Measurements from ENCODE around the gene PSEN1. TPM values are rescaled to one million over a fixed set of nuclear protein-coding genes. Genes with fewer than 3 reads are reported as not detected.

Gene PSEN1
- total RNA-seq, 4 donors from 2014 or later, result 39.6 to 77.6 (median 47.4) TPM

- peaks cover 0 to 98% (median 28%) of the 10 kb centered on the region in 3 donors for H3K36me3 ChIP-seq
- WGBS, 2 donors, result 66 to 83% methylated on average over 3 of the region's 3 CpGs
- no peaks in the 10 kb centered on the region for H3K9me3 ChIP-seq
- no peak for DNase-seq (ENCODE audit: low spot score in 2 of 2)
- no peak overlapping the region for H3K27ac ChIP-seq
- no peaks in the 10 kb centered on the region for H3K4me1 ChIP-seq
- TF ChIP-seq EP300 (IDR thresholded peaks at IDR 0.05) (no peak), POLR2A (IDR thresholded peaks at IDR 0.05) (no peak), CTCF (IDR thresholded peaks at IDR 0.05) (no peak)
- H3K27me3 ChIP-seq, result no peaks in the 10 kb centered on the region
- H3K4me3 ChIP-seq, result no peak overlapping the region
Observed at GRCh38 chr14:73105050-73105449, 31.3 kb upstream of the PSEN1 start.

GRCh38 chr14:73105727-73106126 lies 30.6 kb upstream of the PSEN1 start:
- H3K27me3 ChIP-seq, result no peaks in the 10 kb centered on the region
- DNase-seq (ENCODE audit: low spot score in 2 of 2), result no peak
- WGBS, 2 donors, result 94 to 96% methylated on average over 16 of the region's 16 CpGs
- no peaks in the 10 kb centered on the region for H3K9me3 ChIP-seq
- H3K4me3 ChIP-seq, result no peak overlapping the region
- TF ChIP-seq CTCF (IDR thresholded peaks at IDR 0.05) (no peak), POLR2A (IDR thresholded peaks at IDR 0.05) (no peak), EP300 (IDR thresholded peaks at IDR 0.05) (no peak)
- H3K4me1 ChIP-seq, result no peaks in the 10 kb centered on the region
- H3K27ac ChIP-seq, result no peak overlapping the region
- H3K36me3 ChIP-seq, result peaks cover 0 to 98% (median 31%) of the 10 kb centered on the region in 3 donors

- 83 to 84% methylated on average over 6 of the region's 6 CpGs for WGBS, 2 donors
- peaks cover 4 to 90% (median 18%) of the 10 kb centered on the region in 3 donors for H3K36me3 ChIP-seq
Observed at GRCh38 chr14:73116079-73116665, 20.1 kb upstream of the PSEN1 start.

GRCh38 chr14:73124180-73124894 lies 12.0 kb upstream of the PSEN1 start:
- 80% methylated on average over 6 of the region's 6 CpGs for WGBS, 2 donors

More at GRCh38 chr14:73116079-73116665, 20.1 kb upstream of the PSEN1 start:
- Histone ChIP-seq H3K27me3 (no peaks in the 10 kb centered on the region), H3K27ac (no peak overlapping the region), H3K4me3 (no peak overlapping the region), H3K4me1 (no peaks in the 10 kb centered on the region), H3K9me3 (no peaks in the 10 kb centered on the region)
- no peak for DNase-seq (ENCODE audit: low spot score in 2 of 2)
- TF ChIP-seq CTCF (IDR thresholded peaks at IDR 0.05), result no peak
- TF ChIP-seq POLR2A (IDR thresholded peaks at IDR 0.05), result no peak
- no peak for TF ChIP-seq EP300 (IDR thresholded peaks at IDR 0.05)

More at GRCh38 chr14:73124180-73124894, 12.0 kb upstream of the PSEN1 start:
- no peak for DNase-seq (ENCODE audit: low spot score in 2 of 2)
- H3K9me3 ChIP-seq, result no peaks in the 10 kb centered on the region
- H3K36me3 ChIP-seq, result peaks cover 0 to 66% (median 5%) of the 10 kb centered on the region in 3 donors
- TF ChIP-seq POLR2A (IDR thresholded peaks at IDR 0.05) (no peak), EP300 (IDR thresholded peaks at IDR 0.05) (no peak), CTCF (IDR thresholded peaks at IDR 0.05) (no peak)
- no peak overlapping the region for H3K4me3 ChIP-seq
- H3K4me1 ChIP-seq, result no peaks in the 10 kb centered on the region
- no peaks in the 10 kb centered on the region for H3K27me3 ChIP-seq
- no peak overlapping the region for H3K27ac ChIP-seq

Data from tibial nerve (tissue), 4 donors.